IMR-90 (cell line): ENCODE results near the gene GNPTG. TPM values are rescaled to one million over a fixed set of nuclear protein-coding genes. Genes with fewer than 3 reads are reported as not detected.

ENCODE experiments used
- ATAC-seq: fragments of 200-7000 bp; cut with Tn5 transposase; 2 replicates; pipeline ENCODE4 v1.9.1; 2020; ENCODE audit warnings: low read depth, mild to moderate bottlenecking, moderate library complexity
- BruUV-seq: library from RNA; stranded (reverse); fragments of 400-500 nt; replicated peaks from 2 replicates; lab custom pipeline; 2021; lab: Mats Ljungman, UMichigan
- CTCF ChIA-PET: fragments of 300-600 bp; formaldehyde crosslinking; extraction: SDS; loops from one replicate; lab custom pipeline; 2021; ENCODE audit warnings: antibody characterized with exemption; lab: Yijun Ruan, JAX
- POLR2A ChIA-PET: fragments of 300-600 bp; sonication (Branson Sonifier 250); formaldehyde crosslinking; loops from one replicate; lab custom pipeline; 2022; ENCODE audit warnings: antibody characterized with exemption; ENCODE audit not compliant: unreplicated experiment; lab: Charles Lee
- DNase-seq: peaks from one replicate; pipeline ENCODE4 v3.0.0; 2013
- H2AFZ ChIP-seq: replicated peaks from 2 replicates; pipeline ENCODE3; 2013; ENCODE audit warnings: low read length, mild to moderate bottlenecking; ENCODE audit not compliant: poor library complexity
- H2AK5ac ChIP-seq: 2 replicates; pipeline ENCODE4 v1.6.1; 2013; ENCODE audit warnings: low read depth, low read length, inconsistent platforms
- H2AK9ac ChIP-seq: replicated peaks from 2 replicates; pipeline ENCODE3; 2013; ENCODE audit warnings: mild to moderate bottlenecking, low read depth, low read length, moderate library complexity; ENCODE audit not compliant: poor library complexity
- H2BK120ac ChIP-seq: 2 replicates; pipeline ENCODE4 v1.6.1; 2013; ENCODE audit warnings: low read depth, low read length, inconsistent platforms
- H2BK15ac ChIP-seq: 3 replicates; pipeline ENCODE4 v1.6.1; 2013; ENCODE audit warnings: low read depth, low read length, inconsistent platforms
- H2BK20ac ChIP-seq: 2 replicates; pipeline ENCODE4 v1.6.1; 2013; ENCODE audit warnings: low read depth, mild to moderate bottlenecking, inconsistent platforms, low read length, moderate library complexity
- H2BK5ac ChIP-seq: 2 replicates; pipeline ENCODE4 v1.6.1; 2013; ENCODE audit warnings: mild to moderate bottlenecking, low read depth, low read length, inconsistent platforms; ENCODE audit not compliant: poor library complexity, severe bottlenecking
- H3K14ac ChIP-seq: replicated peaks from 2 replicates; pipeline ENCODE4 v1.6.1; 2013; ENCODE audit warnings: low read depth, low read length, inconsistent platforms
- H3K18ac ChIP-seq: 2 replicates; pipeline ENCODE4 v1.6.1; 2013; ENCODE audit warnings: low read depth, low read length, control low read depth
- H3K23ac ChIP-seq: 2 replicates; pipeline ENCODE4 v1.6.1; 2013; ENCODE audit warnings: low read depth, low read length, inconsistent platforms
- H3K27ac ChIP-seq: 2 replicates; pipeline ENCODE4 v1.5.1; 2013; ENCODE audit warnings: mild to moderate bottlenecking, control low read depth, low read length; ENCODE audit not compliant: insufficient read depth
- H3K27me3 ChIP-seq: 2 replicates; pipeline ENCODE4 v1.6.1; 2013; ENCODE audit warnings: low read length; ENCODE audit not compliant: control insufficient read depth, insufficient read depth
- H3K36me3 ChIP-seq: 2 replicates; pipeline ENCODE4 v1.6.1; 2013; ENCODE audit warnings: low read length, mixed read lengths; ENCODE audit not compliant: control insufficient read depth, insufficient read depth
- H3K4ac ChIP-seq: 2 replicates; pipeline ENCODE4 v1.6.1; 2013; ENCODE audit warnings: low read depth, low read length, inconsistent platforms
- H3K4me1 ChIP-seq: 2 replicates; pipeline ENCODE4 v1.6.1; 2013; ENCODE audit warnings: low read length, mixed read lengths; ENCODE audit not compliant: control insufficient read depth, insufficient read depth
- H3K4me2 ChIP-seq: 2 replicates; pipeline ENCODE4 v1.6.1; 2013; ENCODE audit warnings: low read depth, mild to moderate bottlenecking, control low read depth, low read length, moderate library complexity
- H3K4me3 ChIP-seq: 2 replicates; pipeline ENCODE4 v1.5.1; 2013; ENCODE audit warnings: low read depth, mild to moderate bottlenecking, control low read depth, low read length, moderate library complexity; ENCODE audit not compliant: insufficient read depth
- H3K56ac ChIP-seq: 2 replicates; pipeline ENCODE4 v1.6.1; 2013; ENCODE audit warnings: low read length, inconsistent platforms; ENCODE audit not compliant: insufficient read depth; ENCODE audit errors: extremely low read depth
- H3K79me1 ChIP-seq, 2 experiments: 2 replicates each; pipeline ENCODE4 v1.6.1; 2013; ENCODE audit warnings: low read length in 2 of 2, inconsistent platforms in 1 of 2, low read depth in 1 of 2
- H3K9ac ChIP-seq: 2 replicates; pipeline ENCODE4 v1.6.1; 2013; ENCODE audit warnings: low read depth, low read length, control low read depth
- H3K9me1 ChIP-seq: 2 replicates; pipeline ENCODE4 v1.6.1; 2013; ENCODE audit warnings: low read length, inconsistent platforms; ENCODE audit not compliant: insufficient read depth
- H3K9me3 ChIP-seq: 2 replicates; pipeline ENCODE4 v1.6.1; 2013; ENCODE audit warnings: low read length; ENCODE audit not compliant: control insufficient read depth, insufficient read depth
- H4K20me1 ChIP-seq: 2 replicates; pipeline ENCODE4 v1.6.1; 2013; ENCODE audit warnings: low read length, inconsistent platforms; ENCODE audit not compliant: insufficient read depth
- H4K5ac ChIP-seq: 2 replicates; pipeline ENCODE4 v1.6.1; 2013; ENCODE audit warnings: mild to moderate bottlenecking, low read depth, low read length, control low read depth
- H4K8ac ChIP-seq, 2 experiments: 2 replicates each; pipeline ENCODE4 v1.6.1; 2013; ENCODE audit warnings: low read depth in 2 of 2, low read length in 2 of 2, control low read depth in 1 of 2, inconsistent platforms in 1 of 2
- H4K91ac ChIP-seq: 2 replicates; pipeline ENCODE4 v1.6.1; 2013; ENCODE audit warnings: low read depth, low read length, inconsistent platforms; ENCODE audit not compliant: insufficient read depth
- BHLHE40 ChIP-seq: fragments of 150-350 bp; IDR thresholded peaks from 2 replicates; pipeline ENCODE4 v1.6.1; 2016; ENCODE audit warnings: mild to moderate bottlenecking, low read depth, low read length
- CEBPB ChIP-seq: IDR thresholded peaks from 2 replicates; pipeline ENCODE4 v1.6.1; 2012; ENCODE audit warnings: low read depth, low read length, improper control_type of control experiment
- ELK1 ChIP-seq: fragments of 150-350 bp; IDR thresholded peaks from 2 replicates; pipeline ENCODE4 v1.6.1; 2016; ENCODE audit warnings: low read depth, mild to moderate bottlenecking, low read length, moderate library complexity, borderline replicate concordance
- MAFK ChIP-seq: IDR thresholded peaks from 2 replicates; pipeline ENCODE4 v1.6.1; 2012; ENCODE audit warnings: low read depth, low read length, improper control_type of control experiment
- MAZ ChIP-seq: IDR thresholded peaks from 2 replicates; pipeline ENCODE4 v1.6.1; 2012; ENCODE audit warnings: low read depth, mild to moderate bottlenecking, low read length, improper control_type of control experiment, moderate library complexity, borderline replicate concordance
- MXI1 ChIP-seq: IDR thresholded peaks from 2 replicates; pipeline ENCODE4 v1.6.1; 2012; ENCODE audit warnings: low read depth, mild to moderate bottlenecking, low read length, moderate library complexity, borderline replicate concordance
- NFE2L2 ChIP-seq: fragments of 150-350 bp; IDR thresholded peaks from 2 replicates; pipeline ENCODE4 v1.6.1; 2016; ENCODE audit warnings: low read depth, mild to moderate bottlenecking, low read length
- POLR2A ChIP-seq: IDR thresholded peaks from 2 replicates; pipeline ENCODE4 v1.6.1; 2012; ENCODE audit warnings: mild to moderate bottlenecking, low read depth, low read length
- RAD21 ChIP-seq: IDR thresholded peaks from 2 replicates; pipeline ENCODE4 v1.6.1; 2012; ENCODE audit warnings: low read length, improper control_type of control experiment
- RCOR1 ChIP-seq: IDR thresholded peaks from 2 replicates; pipeline ENCODE4 v1.6.1; 2012; ENCODE audit warnings: mild to moderate bottlenecking, low read length, improper control_type of control experiment; ENCODE audit not compliant: insufficient replicate concordance
- RFX5 ChIP-seq: IDR thresholded peaks from 2 replicates; pipeline ENCODE4 v1.8.0; 2012; ENCODE audit warnings: low read depth, mild to moderate bottlenecking, low read length, moderate library complexity
- SMC3 ChIP-seq: fragments of 150-350 bp; IDR thresholded peaks from 2 replicates; pipeline ENCODE4 v1.6.1; 2016; ENCODE audit warnings: low read depth, mild to moderate bottlenecking, antibody characterized with exemption, low read length, moderate library complexity
- USF2 ChIP-seq: fragments of 150-350 bp; IDR thresholded peaks from 2 replicates; pipeline ENCODE4 v1.6.1; 2017; ENCODE audit warnings: mild to moderate bottlenecking, antibody characterized with exemption, low read length, low read depth
- WGBS, 2 experiments: methylation state at CpG; one replicate each; pipeline versions ENCODE4 v1.1.5 to v1.1.7; 2013; ENCODE audit warnings: missing lambda C conversion rate in 2 of 2; ENCODE audit not compliant: insufficient read length in 1 of 2; ENCODE audit errors: extremely low coverage in 2 of 2; 5-methylcytosine and 5-hydroxymethylcytosine counted together
- dilution Hi-C: fragments of 300-500 bp; cut with HindIII; formaldehyde crosslinking; loops from one replicate; pipeline ENCODE4 v1.14.3; 2018; ENCODE audit warnings: low sequenced_read_pairs; ENCODE audit not compliant: unreplicated experiment
- in situ Hi-C: fragments of 300-500 bp; cut with MboI; formaldehyde crosslinking; loops from 3 replicates; pipeline ENCODE4 v1.14.3; 2019; ENCODE audit warnings: low sequenced_read_pairs, inconsistent platforms, mixed read lengths
- intact Hi-C: fragments of 100-400 bp; cut with micrococcal nuclease; formaldehyde crosslinking; loops from 2 replicates; pipeline ENCODE4 v1.10.0; 2022
- polyA plus RNA-seq, 3 experiments: library from polyadenylated mRNA; depleted of rRNA; stranded (reverse); fragments of >200 nt; gene quantifications; 2 replicates each; pipeline ENCODE4 v1.2.3, GENCODE V29; 2012; ENCODE audit warnings: low replicate concordance in 1 of 3
- total RNA-seq: library from RNA; depleted of rRNA; stranded (reverse); fragments of >200 nt; gene quantifications from 2 replicates; pipeline ENCODE4 v1.2.3, GENCODE V29; 2012

The GNPTG gene
- total and polyA plus RNA-seq, 2 of the 4 experiments (the other 2 are of a cell fraction): 14.9 to 70.8 TPM

GRCh38 chr16:1347286-1347855 lies 4.4 kb upstream of the GNPTG start:
- DNase-seq: no peak
- peaks cover 8% of the 10 kb centered on the region for H3K4me1 ChIP-seq
- BruUV-seq: no TSS peak
- no peak overlapping the region for H2BK5ac ChIP-seq
- H3K36me3 ChIP-seq: peaks cover 25% of the 10 kb centered on the region
- dilution Hi-C loops: no loop called here
- H3K27ac ChIP-seq: no peak overlapping the region
- 93% methylated on average over 10 of the region's 31 CpGs; no CpG with 5 or more reads in 1 of the 2 experiments for WGBS, 2 experiments
- ChIA-PET CTCF (no interaction called here), POLR2A (no interaction called here)
- in situ Hi-C loops: no loop called here
- H3K79me1 ChIP-seq: peaks cover 11 to 29% of the 10 kb centered on the region in 2 experiments; a peak in 3 of 4 replicates
- no peaks in the 10 kb centered on the region for H3K27me3 ChIP-seq
- TF ChIP-seq CEBPB: no peak
- TF ChIP-seq RAD21: no peak
- no peak for TF ChIP-seq ELK1
- no peak for TF ChIP-seq SMC3
- no peak for TF ChIP-seq POLR2A
- TF ChIP-seq USF2: no peak
- no peak for TF ChIP-seq NFE2L2
- no peak for TF ChIP-seq RCOR1
- no peak for TF ChIP-seq MAFK
- no peak for TF ChIP-seq RFX5
- TF ChIP-seq BHLHE40: no peak
- TF ChIP-seq MXI1: no peak
- TF ChIP-seq MAZ: no peak
- H4K20me1 ChIP-seq: peaks cover 4% of the 10 kb centered on the region; the same call in 1 of the 2 replicates
- no peak for ATAC-seq
- no peak overlapping the region for H3K4ac ChIP-seq
- H2AK5ac ChIP-seq: no peak overlapping the region
- H4K91ac ChIP-seq: no peak overlapping the region
- H3K4me3 ChIP-seq: no peak overlapping the region
- H3K14ac ChIP-seq: no peak overlapping the region
- no peaks in the 10 kb centered on the region for H3K9me3 ChIP-seq
- intact Hi-C loops: no loop called here
- H3K4me2 ChIP-seq: no peak overlapping the region
- H2BK120ac ChIP-seq: no peak overlapping the region
- no peak overlapping the region for H2BK20ac ChIP-seq
- no peak overlapping the region for H2AFZ ChIP-seq
- H3K18ac ChIP-seq: no peak overlapping the region
- no peak overlapping the region for H3K56ac ChIP-seq
- H4K8ac ChIP-seq: no peak overlapping the region
- no peaks in the 10 kb centered on the region for H3K9me1 ChIP-seq
- H3K23ac ChIP-seq: no peak overlapping the region
- H2AK9ac ChIP-seq: peak overlapping the region; percentile 65
- no peak overlapping the region for H3K9ac ChIP-seq
- no peak overlapping the region for H4K5ac ChIP-seq
- no peak overlapping the region for H2BK15ac ChIP-seq
